ENCODE data around the gene ZNF333.
"Not testable (repeated sequence)": the region's sequence is repeated elsewhere in the genome, so short reads cannot be mapped to it uniquely, and the experiment has no call there.

ZNF333 gene

GRCh38 chr19:14775869-14776586 is 86.2 kb downstream of the ZNF333 start:
- no peak overlapping the region for H3K4me3 ChIP-seq (ENCODE audit: low read length)
- H2AFZ ChIP-seq (ENCODE audit: low read depth, low read length): no peak overlapping the region
- no peaks in the 10 kb centered on the region for H3K9me3 ChIP-seq (ENCODE audit: low read length)
- no peaks in the 10 kb centered on the region for H3K36me3 ChIP-seq (ENCODE audit: insufficient read depth, low read length)
- peaks cover 2% of the 10 kb centered on the region for H3K27me3 ChIP-seq (ENCODE audit: insufficient read depth, low read length)
- no peaks in the 10 kb centered on the region for H3K4me1 ChIP-seq (ENCODE audit: insufficient read depth, low read length)

DNA sequence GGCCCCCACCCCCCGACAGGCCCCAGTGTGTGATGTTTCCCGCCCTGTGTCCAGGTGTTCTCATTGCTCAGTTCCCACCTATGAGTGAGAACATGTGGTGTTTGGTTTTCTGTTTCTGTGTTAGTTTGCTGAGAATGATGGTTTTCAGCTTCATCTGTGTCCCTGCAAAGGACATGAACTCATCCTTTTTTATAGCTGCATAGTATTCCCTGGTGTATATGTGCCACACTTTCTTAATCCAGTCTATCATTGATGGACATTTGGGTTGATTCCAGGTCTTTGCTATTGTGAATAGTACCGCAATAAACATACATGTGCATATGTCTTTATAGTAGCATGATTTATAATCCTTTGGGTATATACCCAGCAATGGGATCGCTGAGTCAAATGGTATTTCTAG is 87.8 kb downstream of the ZNF333 start:
- not testable (repeated sequence) for H3K4me1 ChIP-seq (ENCODE audit: insufficient read depth, low read length); H2AFZ ChIP-seq (ENCODE audit: low read depth, low read length); H3K36me3 ChIP-seq (ENCODE audit: insufficient read depth, low read length); H3K27me3 ChIP-seq (ENCODE audit: insufficient read depth, low read length); H3K4me3 ChIP-seq (ENCODE audit: low read length); H3K9me3 ChIP-seq (ENCODE audit: low read length)

DNA sequence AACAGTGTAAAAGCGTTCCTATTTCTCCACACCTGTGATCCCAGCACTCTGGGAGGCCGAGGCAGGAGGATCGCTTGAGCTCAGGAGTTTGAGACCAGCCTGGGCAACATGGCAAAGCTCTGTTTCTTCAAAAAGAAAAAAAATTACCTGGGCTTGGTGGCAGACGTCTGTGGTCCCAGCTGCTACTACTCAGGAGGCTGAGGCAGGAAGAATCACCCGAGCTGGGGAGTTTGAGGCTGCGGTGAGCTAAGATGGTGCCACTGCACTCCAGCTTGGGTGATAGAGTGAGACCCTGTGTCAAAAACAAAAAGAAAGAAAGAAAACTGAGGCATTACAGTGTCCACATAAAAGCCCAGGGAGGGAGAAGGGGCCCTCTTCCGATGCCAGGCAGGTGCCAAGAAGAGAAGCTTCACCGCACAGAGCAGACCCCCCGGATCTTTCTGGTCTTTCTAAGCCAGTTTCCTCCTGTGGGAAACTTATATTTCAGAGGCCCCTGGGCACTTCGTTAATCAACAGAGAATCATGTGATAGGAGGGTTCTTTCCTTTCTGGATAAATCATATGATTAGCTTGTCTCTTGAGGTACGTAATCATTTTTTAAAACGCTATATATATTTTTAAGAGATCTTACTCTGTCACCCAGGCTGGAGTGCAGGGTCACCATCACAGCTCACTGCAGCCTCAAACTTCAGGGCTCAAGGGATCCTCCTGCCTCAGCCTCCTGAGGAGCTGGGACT is 88.4 kb downstream of the ZNF333 start, which contains the start of gene ADGRE2:
Gene ADGRE2 (minus strand): TSS at position 451 of the 736 bp plus-strand sequence. CDS start 1,804 bp downstream, outside the sequence.
- not testable (repeated sequence) for H3K27me3 ChIP-seq (ENCODE audit: insufficient read depth, low read length); H3K4me3 ChIP-seq (ENCODE audit: low read length); H3K9me3 ChIP-seq (ENCODE audit: low read length); H2AFZ ChIP-seq (ENCODE audit: low read depth, low read length); H3K4me1 ChIP-seq (ENCODE audit: insufficient read depth, low read length); H3K36me3 ChIP-seq (ENCODE audit: insufficient read depth, low read length)

DNA sequence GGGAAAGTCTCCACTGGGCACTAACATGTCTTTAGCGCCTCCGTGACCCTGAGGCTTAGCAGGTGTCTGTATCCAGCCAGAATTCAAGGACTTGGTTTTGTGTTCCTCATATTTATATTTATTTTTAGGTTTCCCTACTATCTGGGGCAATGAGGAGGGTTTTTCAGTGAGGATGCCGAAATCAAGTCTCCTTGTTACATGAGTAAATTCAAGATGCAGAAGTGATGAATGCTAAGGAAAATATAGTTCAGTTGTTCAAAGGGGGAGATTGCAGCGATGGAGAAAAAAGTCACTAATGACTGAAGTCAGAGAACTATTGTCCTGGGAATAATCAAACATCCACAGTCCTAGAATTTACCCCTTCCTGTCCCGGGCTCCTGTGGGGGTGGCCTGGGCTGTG is 89.3 kb downstream of the ZNF333 start:
- Histone ChIP-seq H3K4me3 (ENCODE audit: low read length) (no peak overlapping the region), H3K4me1 (ENCODE audit: insufficient read depth, low read length) (no peaks in the 10 kb centered on the region), H2AFZ (ENCODE audit: low read depth, low read length) (no peak overlapping the region), H3K27me3 (ENCODE audit: insufficient read depth, low read length) (peaks cover 2% of the 10 kb centered on the region), H3K36me3 (ENCODE audit: insufficient read depth, low read length) (no peaks in the 10 kb centered on the region), H3K9me3 (ENCODE audit: low read length) (no peaks in the 10 kb centered on the region)

GRCh38 chr19:14780622-14781225 is 90.9 kb downstream of the ZNF333 start:
- H3K4me1 ChIP-seq (ENCODE audit: insufficient read depth, low read length); H3K9me3 ChIP-seq (ENCODE audit: low read length); H3K36me3 ChIP-seq (ENCODE audit: insufficient read depth, low read length): not testable (repeated sequence)

DNA sequence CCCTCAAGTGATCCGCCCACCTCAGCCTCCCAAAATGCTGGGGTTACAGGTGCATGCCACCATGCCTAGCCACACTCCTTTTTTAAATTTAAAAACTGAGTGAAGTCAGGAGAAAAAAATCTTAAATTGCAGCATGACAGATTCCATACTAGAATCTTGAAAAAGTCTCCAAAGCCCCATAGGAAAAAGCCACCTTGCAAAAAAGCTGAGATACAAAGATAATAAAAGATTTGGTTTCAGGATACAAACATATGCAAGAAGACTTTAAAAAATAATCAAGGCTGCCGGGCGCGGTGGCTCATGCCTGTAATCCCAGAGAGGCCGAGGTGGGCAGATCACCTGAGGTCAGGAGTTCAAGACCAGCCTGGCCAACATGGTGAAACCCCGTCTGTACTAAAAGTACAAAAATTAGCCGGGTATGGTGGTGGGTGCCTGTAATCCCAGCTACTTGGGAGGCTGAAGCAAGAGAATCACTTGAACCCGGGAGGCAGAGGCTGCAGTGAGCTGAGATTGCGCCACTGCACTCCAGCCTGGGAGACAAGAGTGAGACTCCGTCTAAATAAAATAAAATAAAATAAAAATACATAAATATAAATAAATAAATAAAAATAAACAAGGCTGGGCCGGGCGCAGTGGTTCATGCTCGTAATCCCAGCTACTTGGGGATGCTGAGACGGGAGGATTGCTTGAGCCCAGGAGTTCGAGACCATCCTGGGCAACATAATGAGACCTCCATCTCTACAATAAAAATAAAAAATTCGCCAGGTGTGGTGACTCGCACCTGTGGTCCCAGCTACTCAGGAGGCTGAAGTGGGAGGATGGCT is 92.1 kb downstream of the ZNF333 start:
- H2AFZ ChIP-seq (ENCODE audit: low read depth, low read length); H3K9me3 ChIP-seq (ENCODE audit: low read length); H3K4me1 ChIP-seq (ENCODE audit: insufficient read depth, low read length); H3K36me3 ChIP-seq (ENCODE audit: insufficient read depth, low read length); H3K4me3 ChIP-seq (ENCODE audit: low read length); H3K27me3 ChIP-seq (ENCODE audit: insufficient read depth, low read length): not testable (repeated sequence)

More at GRCh38 chr19:14780622-14781225, 90.9 kb downstream of the ZNF333 start:
- H2AFZ ChIP-seq (ENCODE audit: low read depth, low read length); H3K27me3 ChIP-seq (ENCODE audit: insufficient read depth, low read length); H3K4me3 ChIP-seq (ENCODE audit: low read length): not testable (repeated sequence)

DNA sequence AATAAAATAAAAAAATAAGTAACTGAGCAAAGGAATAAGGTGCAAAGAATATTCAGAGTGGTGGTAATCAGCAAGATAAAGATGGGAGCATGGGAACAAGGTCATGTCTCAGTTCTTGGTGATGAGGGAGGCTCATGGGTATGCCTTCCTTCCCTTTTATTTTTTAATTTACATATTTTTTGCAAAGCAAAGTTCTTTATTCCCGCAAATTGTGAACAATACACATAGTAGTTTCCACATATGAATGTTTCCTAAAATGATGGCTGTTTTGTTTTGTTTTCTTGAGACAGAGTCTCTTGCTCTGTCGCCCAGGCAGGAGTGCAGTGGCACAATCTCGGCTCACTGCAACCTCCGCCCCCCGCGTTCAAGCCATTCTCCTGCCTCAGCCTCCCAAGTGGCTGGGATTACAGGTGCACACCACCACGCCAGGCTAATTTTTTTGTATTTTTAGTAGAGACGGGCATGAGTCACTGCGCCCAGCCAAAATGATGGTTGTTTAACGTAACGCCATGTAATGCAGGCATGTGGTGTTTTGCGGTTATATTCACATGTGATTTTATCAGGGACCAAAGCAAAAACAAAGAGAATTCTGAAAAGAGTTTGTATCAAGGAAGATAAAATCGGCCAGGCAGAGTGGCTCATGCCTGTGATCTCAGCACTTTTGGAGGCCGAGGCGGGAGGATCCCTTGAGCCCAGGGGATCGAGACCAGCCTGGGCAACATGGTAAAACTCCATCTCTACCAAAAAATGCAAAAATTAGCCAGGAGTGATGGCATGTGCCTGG is 93.0 kb downstream of the ZNF333 start:
- Histone ChIP-seq H3K9me3 (ENCODE audit: low read length) (no peaks in the 10 kb centered on the region), H3K4me3 (ENCODE audit: low read length) (no peak overlapping the region), H3K27me3 (ENCODE audit: insufficient read depth, low read length) (peaks cover 4% of the 10 kb centered on the region), H2AFZ (ENCODE audit: low read depth, low read length) (no peak overlapping the region), H3K4me1 (ENCODE audit: insufficient read depth, low read length) (no peaks in the 10 kb centered on the region), H3K36me3 (ENCODE audit: insufficient read depth, low read length) (no peaks in the 10 kb centered on the region)

Measured in neuron (in vitro differentiated cells).